ENCODE data around the gene IMPA2. TPM values are rescaled to one million over a fixed set of nuclear protein-coding genes. Genes with fewer than 3 reads are reported as not detected.

Gene IMPA2
- total and polyA plus RNA-seq, 2 of the 8 experiments (the other 6 are each of a cell fraction or from before 2014, with no cell fraction given): 102 to 140 TPM

GRCh38 chr18:11989174-11989573 lies 7.9 kb downstream of the IMPA2 start:
- Histone ChIP-seq H3K23ac (ENCODE audit: insufficient read length) (no peak overlapping the region), H3K18ac (ENCODE audit: extremely low read depth, low read length) (no peak overlapping the region), H3K23me2 (ENCODE audit: low read depth, low read length) (no peaks in the 10 kb centered on the region), H4K20me1 (replicated peaks in 1 of 2; ENCODE audit: control insufficient read depth in 1 of 2, insufficient read depth in 2 of 2, low read length in 2 of 2) (peaks cover 23 to 40% of the 10 kb centered on the region in 2 experiments), H3K4ac (replicated peaks; ENCODE audit: insufficient read length, low read depth, low read length) (no peak overlapping the region), H2BK12ac (ENCODE audit: low read depth, low read length) (no peak overlapping the region), H3K56ac (replicated peaks; ENCODE audit: insufficient read length, low read depth, low read length) (no peak overlapping the region), H3K4me1 (replicated peaks in 1 of 4; ENCODE audit: control insufficient read depth in 3 of 4, insufficient read depth in 4 of 4, low read length in 3 of 4) (peaks cover 8 to 25% (median 15%) of the 10 kb centered on the region in 4 experiments), H4K8ac (ENCODE audit: extremely low read depth, insufficient read depth, low read length) (no peak overlapping the region; the same call in 1 of the 2 replicates), H3K4me3 (ENCODE audit: extremely low read depth in 1 of 4, insufficient read depth in 2 of 4, low read depth in 3 of 4, low read length in 4 of 4) (no peak overlapping the region), H2BK5ac (ENCODE audit: low read depth, low read length) (0 out of 2 replicates have a peak overlapping the region, but pooled peaks have one; percentile 35), H2AK5ac (ENCODE audit: low read depth, low read length) (no peak overlapping the region), H3K9me3 (ENCODE audit: insufficient read depth in 2 of 2, low read depth in 1 of 2, low read length in 1 of 2) (no peaks in the 10 kb centered on the region), H2BK15ac (ENCODE audit: low read length) (no peak overlapping the region), H3K9ac (replicated peaks in 1 of 4; ENCODE audit: extremely low read depth in 1 of 4, low read depth in 3 of 4, low read length in 3 of 4) (no peak overlapping the region; a peak in 1 of 7 replicates), H3K4me2 (ENCODE audit: insufficient read depth in 1 of 2, low read depth in 2 of 2, low read length in 2 of 2) (no peak overlapping the region; a peak in 1 of 4 replicates), H4K91ac (replicated peaks; ENCODE audit: insufficient read length, low read length) (no peak overlapping the region), H3K27me3 (replicated peaks in 1 of 4; ENCODE audit: control insufficient read depth in 3 of 4, extremely low read depth in 1 of 4, insufficient read depth in 3 of 4, low read length in 3 of 4) (no peaks in the 10 kb centered on the region), H2AFZ (ENCODE audit: low read length) (no peak overlapping the region), H2BK120ac (replicated peaks; ENCODE audit: low read depth, low read length) (no peak overlapping the region), H3K14ac (ENCODE audit: insufficient read length) (no peak overlapping the region), H4K5ac (ENCODE audit: insufficient read length, low read depth, low read length) (no peak overlapping the region), H2BK20ac (ENCODE audit: low read length) (no peak overlapping the region), H3K36me3 (ENCODE audit: control insufficient read depth in 2 of 4, insufficient read depth in 4 of 4, low read length in 3 of 4) (no peaks in the 10 kb centered on the region), H3K79me2 (ENCODE audit: control insufficient read depth in 1 of 2, insufficient read depth in 2 of 2, low read length in 2 of 2) (peaks cover 10 to 91% of the 10 kb centered on the region in 2 experiments), H3K79me1 (ENCODE audit: low read depth, low read length) (peaks cover 25% of the 10 kb centered on the region), H3K27ac (ENCODE audit: low read depth, low read length) (no peak overlapping the region)
- FAIRE-seq (no peak), DNase-seq (ENCODE audit: low read depth in 1 of 2, low spot score in 2 of 2) (no peak)
- ChIA-PET POLR2A (ENCODE audit: partially characterized antibody) (interaction anchor here (3.3 to 10.4 kb wide), 3 partner anchors 7 to 42 kb away, joined by 13 to 100 read pairs (median 15); partner anchors contain the start of gene IMPA2), CTCF (ENCODE audit: partially characterized antibody) (interaction anchor here (0.7 to 12.5 kb wide), 9 partner anchors 10 to 260 kb away, joined by 3 to 471 read pairs (median 5); no protein-coding TSS in a partner anchor)
- WGBS, 2 experiments (ENCODE audit: extremely low coverage in 1 of 2, insufficient coverage in 1 of 2, insufficient read length in 1 of 2, insufficient replicate concordance in 2 of 2, low coverage in 1 of 2, low lambda C conversion rate in 2 of 2, missing lambda C conversion rate in 1 of 2): 82% methylated on average over 8 of the region's 8 CpGs; no CpG with 5 or more reads in 1 of the 2 experiments
- no peak for TF ChIP-seq TAF7 (optimal IDR thresholded peaks at IDR 0.05; ENCODE audit: borderline replicate concordance, low read depth, low read length)
- TF ChIP-seq YY1 (IDR thresholded peaks at IDR 0.05; ENCODE audit: low read depth, low read length): no peak
- no peak for TF ChIP-seq NANOG (IDR thresholded peaks at IDR 0.05; ENCODE audit: insufficient read depth, low read depth, low read length, poor library complexity, severe bottlenecking)
- TF ChIP-seq HDAC2 (IDR thresholded peaks at IDR 0.05; ENCODE audit: borderline replicate concordance in 1 of 2, low read depth in 2 of 2, low read length in 2 of 2): no peak
- TF ChIP-seq BCL11A (IDR thresholded peaks at IDR 0.05; ENCODE audit: low read depth in 2 of 2, low read length in 2 of 2): no peak
- no peak for TF ChIP-seq SP2 (IDR thresholded peaks at IDR 0.05; ENCODE audit: low read length)
- TF ChIP-seq CTCF (IDR thresholded peaks at IDR 0.05; ENCODE audit: control extremely low read depth in 1 of 3, insufficient read depth in 1 of 3, low read depth in 1 of 3, low read length in 3 of 3): no peak
- TF ChIP-seq SP4 (IDR thresholded peaks at IDR 0.05; ENCODE audit: low read length): no peak
- TF ChIP-seq RBBP5 (IDR thresholded peaks at IDR 0.05; ENCODE audit: borderline replicate concordance, low read depth, low read length): no peak

All from H1 (cell line).